ENCODE data around the gene KCTD17. TPM values are rescaled to one million over a fixed set of nuclear protein-coding genes. Genes with fewer than 3 reads are reported as not detected.

KCTD17 gene
- total RNA-seq, 1 donor from 2014 or later: 2.0 TPM

DNA sequence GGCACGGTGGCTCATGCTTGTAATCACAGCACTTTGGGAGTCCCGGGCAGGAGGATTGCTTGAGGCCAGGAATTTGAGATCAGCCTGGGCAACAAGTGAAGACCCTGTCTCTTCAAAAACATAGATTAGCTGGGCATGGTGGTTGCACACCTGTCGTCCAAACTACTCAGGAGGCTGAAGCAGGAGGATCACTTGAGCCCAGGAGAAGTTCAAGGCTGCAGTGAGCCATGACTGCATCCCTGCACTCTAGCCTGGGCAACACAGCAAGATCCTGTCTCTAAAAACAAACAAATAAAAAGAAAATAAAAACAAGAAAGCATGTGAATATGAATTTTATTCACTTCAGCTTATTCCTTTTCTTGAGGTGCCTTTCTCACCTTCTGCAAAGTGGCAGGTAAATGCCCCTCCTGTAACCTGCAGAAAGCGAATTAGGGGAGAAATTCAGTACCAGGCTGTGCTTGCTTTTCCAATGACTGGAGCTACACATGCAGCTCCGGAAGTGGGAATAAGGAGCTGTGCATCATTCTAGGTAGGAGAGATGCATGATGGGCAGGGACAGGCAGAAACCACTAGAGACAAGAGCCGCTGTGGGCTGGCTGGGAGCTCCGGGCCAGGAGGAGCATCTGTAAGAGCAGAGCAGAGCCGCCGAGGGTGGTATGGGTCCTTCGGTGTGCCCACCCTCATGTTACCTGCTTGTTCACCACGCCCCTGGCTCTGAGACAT is 14.7 kb upstream of the KCTD17 start:
- ATAC-seq: no peak
- no peak for DNase-seq (ENCODE audit: low spot score)

DNA sequence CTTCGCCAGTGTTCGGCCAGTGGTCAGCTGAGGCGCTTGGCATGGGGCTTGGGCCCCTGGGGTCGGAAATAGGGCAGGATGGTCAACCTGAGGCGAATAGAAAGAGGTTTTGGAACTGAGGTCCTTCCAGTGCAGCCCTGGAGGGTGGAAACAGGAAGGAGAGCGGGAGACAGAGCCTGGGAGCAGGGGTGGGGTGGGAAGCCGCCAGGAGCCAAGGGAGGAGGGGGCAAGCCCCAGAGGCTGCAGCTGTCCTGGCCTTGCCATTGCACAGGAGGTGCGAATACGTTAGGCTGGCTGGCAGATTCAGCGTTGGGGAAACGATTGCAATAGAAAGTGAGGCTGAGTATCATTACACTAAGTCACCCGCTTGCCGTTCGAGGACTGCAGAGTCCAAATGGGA is 13.9 kb upstream of the KCTD17 start:
- no peak for ATAC-seq
- no peak for DNase-seq (ENCODE audit: low spot score)

DNA sequence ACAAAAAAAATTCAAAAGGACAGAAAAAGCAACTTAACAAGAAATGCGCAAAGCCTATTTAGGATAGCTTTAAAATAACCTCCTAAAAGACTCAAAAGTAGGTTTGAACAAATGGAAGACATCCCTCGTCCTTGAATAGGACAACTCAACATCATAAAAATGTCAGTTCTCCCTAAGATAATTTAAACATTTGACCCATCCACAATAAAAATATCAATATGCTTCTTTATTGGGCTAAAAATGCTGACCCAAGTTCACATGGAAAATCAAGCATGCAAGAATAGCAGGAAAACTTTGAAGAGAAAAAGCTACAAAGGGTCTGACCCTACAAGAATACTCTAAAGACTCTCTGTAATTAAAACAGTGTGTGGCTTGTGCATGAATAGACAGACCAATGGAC is 12.1 kb upstream of the KCTD17 start:
- DNase-seq (ENCODE audit: low spot score) (no peak), ATAC-seq (no peak)

DNA sequence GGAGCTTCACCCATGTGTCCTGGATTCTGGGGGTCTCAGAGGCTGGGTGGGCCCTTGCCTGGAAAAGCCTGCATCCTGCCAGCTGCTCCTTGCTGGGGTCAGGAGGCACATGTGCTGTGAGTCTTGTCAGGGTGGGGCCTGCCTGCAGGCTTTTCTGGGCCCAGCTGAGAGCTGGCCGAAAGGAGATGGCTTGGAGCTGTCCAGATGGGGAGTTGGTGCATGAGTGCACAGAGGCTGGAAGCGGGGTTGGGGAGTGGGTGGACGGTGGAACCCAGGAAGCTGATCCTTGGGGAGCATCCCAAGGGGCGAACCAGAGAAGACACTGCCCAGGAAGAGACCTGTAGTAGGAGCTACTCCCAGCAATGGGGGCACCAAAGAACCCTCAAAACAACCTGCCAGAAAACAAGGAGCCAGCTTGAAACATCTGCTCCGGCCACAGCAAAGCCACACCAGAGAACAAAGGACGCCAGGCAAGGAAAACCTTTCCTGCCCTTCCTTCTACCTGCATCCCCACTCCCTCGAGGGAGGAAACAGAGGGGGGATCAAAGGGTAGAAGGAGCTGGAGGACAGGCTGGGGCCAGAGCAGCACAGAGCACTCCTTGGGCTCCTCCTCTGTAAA is 8.2 kb upstream of the KCTD17 start:
- ATAC-seq (no peak), DNase-seq (ENCODE audit: low spot score) (no peak)

DNA sequence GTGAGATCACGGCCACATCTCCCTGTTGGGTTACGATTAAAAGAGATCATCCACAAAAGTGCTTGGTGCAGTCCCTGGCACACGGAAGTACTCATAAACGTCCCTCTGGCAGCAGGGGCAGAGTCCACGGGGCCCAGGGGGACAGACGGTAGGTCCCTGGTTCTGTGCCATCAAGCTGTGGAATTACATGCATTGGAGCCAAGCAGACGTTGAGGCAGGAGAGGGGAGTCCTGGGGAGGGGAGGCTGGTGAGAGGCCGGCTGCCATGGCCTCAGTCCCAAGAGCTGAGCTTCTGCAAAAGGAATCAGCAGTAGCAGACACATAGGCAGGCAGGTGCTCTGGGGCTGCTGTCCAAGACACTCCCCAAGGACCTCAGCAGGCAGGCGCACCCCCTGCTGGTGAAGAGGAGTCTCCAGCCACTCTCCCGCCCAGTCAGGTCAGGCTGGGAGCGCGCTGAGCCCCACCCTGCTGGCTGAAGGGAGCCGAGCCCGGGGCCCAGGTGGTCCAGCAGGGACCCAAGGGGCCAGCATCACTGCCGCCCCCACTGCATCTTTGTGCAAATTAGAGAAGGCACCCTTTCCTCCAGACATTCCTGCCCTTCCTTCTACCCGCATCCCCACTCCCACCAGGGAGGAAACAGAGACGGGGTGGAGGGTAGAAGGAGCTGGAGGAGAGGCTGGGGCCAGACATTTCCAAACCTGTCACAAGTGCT is 7.6 kb upstream of the KCTD17 start:
- peak; percentile 97 for ATAC-seq
- DNase-seq (ENCODE audit: low spot score): peak; percentile 87

DNA sequence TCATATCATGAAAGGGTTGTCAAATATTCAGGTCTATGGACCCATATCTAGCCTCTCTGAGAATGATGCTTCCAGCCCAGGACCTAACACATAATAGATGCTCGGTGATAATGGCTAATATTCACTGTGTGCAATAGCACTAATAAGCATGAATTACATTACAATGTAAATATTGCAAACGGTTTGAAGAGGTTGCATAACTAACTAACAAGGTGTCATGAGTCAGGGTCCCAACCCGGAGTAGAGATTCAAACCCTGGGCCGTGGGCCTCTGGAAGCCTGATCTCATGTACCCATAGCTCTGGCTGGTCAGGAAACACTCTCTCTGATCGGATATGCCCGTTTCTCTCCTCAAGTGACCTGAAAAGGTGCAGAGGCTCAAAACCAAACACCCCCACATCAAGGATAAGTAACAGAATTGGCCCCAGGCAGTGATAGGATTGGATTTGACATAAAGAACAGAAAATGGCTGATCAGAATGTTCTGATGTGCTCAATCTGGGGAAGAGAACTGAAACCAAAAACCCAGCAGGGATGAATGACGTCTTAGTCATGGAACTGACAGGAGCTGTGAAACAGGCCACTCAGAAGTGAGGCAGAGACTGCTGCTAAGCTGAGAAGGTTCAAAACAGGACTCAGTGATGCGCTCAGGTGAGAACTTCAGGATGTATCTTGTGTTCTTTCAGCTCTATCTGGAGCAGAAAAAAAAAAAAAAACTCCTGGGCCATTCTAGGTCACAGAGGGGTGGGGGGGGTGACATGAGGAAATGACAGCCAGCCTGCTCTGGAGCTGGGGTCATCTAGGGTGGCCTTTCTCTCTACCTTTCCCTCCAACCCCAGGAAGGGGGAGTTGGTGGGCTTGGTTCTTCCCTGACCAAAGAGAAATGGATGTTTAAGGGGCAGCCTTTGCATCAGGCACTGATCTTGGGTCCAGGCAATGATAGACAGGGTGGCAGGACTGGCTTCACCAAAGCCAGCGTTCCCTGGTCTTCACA is 6.6 kb upstream of the KCTD17 start:
- no peak for ATAC-seq
- DNase-seq (ENCODE audit: low spot score): no peak

DNA sequence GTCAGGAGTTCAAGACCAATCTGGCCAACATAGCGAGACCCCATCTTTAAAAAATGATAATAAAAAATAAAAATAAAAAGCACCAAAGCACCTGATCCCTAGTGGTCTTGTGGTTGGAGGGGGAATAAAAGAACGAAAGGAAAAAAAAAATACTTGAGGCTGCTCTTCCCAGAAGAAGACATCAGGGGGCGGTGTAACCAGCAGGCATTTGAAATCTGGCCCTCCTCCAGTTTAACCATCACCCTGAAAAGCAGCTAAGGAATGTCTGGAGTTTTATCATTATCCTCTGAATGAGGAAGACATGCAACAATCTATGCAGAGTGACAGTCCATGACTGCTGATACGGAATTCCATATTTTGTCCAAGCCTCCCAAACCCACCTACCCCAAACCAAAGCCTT is 5.6 kb upstream of the KCTD17 start:
- DNase-seq (ENCODE audit: low spot score) (no peak), ATAC-seq (no peak)

DNA sequence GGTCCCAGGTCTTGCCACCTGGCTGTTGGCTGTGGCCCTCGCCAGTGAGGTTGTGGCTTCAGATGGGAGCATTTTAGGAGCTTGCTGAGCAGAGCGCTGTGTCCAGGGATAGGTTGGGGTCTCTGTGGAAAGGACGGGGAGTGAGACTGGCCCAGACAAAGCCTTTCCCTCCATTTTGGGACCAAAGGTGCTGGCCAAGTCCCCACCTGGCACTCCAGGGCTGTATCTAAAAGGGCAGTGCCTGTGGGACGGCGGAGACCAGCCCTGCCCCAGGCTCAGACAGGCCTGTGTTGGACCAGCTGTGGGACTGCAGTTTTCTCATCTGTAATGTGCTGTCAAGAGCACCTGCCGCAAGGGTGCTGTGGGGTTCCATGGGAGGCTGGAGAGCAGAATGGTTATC is 5.0 kb upstream of the KCTD17 start:
- ATAC-seq: no peak
- no peak for DNase-seq (ENCODE audit: low spot score)

DNA sequence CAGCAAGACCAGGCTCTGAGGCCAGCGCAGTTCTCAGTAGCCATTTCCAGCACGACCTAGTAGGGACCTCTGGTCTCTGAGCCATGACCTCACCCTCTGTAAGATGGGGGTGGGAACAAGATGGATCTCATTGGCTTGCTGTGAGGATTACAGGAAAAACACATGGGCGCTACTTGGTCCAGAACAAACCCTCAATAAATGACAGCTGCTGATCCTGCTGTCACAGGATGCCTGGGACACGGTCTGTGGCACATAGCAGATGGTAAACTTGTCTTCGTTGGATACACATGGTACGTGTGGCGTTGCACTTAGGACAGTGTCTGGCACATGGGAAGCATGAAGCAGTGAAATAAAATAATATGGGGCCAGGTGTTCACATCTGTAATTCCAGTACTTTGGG is 4.5 kb upstream of the KCTD17 start:
- no peak for ATAC-seq

DNA sequence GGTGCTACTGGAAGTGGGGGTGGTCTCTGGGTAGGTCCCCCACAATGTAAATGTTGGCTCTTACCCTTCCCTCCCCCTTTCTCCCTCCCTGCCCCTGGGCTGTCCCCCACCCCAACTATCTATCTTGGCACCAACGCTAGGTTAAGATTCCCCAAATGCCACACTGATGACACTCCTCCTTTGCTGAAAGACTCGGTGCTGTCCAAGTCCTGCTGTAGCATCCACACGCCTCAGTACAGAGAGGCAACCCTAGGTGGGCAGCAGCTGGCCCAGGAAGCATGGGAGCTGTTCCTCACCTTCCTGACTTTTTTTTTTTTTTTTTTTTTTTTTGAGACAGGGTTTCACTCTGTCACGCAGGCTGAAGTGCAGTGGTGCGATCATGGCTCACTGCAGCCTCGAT is 3.4 kb upstream of the KCTD17 start:
- DNase-seq (ENCODE audit: low spot score) (no peak), ATAC-seq (no peak)

More for the DNA sequence above, 4.5 kb upstream of the KCTD17 start:
- DNase-seq (ENCODE audit: low spot score): no peak

DNA sequence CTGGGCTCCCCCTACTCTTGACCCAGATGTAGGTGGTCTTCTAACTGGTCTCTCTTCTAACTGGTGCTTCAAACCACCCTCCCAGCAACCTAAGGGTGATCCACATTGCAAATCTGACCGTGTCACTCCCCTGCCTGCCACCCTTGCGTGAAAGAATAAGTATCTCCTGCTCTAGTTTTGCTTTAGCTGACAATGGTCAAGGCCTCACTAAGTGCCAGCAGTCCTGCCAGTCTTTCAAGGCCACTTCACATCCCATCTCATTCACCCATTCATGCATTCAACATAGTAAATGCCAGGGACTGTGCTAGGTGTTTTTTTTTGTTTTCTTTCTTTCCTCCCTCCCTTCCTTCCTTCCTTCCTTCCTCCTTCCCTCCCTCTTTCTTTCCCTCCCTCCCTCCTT is 2.3 kb upstream of the KCTD17 start:
- no peak for ATAC-seq
- no peak for DNase-seq (ENCODE audit: low spot score)

DNA sequence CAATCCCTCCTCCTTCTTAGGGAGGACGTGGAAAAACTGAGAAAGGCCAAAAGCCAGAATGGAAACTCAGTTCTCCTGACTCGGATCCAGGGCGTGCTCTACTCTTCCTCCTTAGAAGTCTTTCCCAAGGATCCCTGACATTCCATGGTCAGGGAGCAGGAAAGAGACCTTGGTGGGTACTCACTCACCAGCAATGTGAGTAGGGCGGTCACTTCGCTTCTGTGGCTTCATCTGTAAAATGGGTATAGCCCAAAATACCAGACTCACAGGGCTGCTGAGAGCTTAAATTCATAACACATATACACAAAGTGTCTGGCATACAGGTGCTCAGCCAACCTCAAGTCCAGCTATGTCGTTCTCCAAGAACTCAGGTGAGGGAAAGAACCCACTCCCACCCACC is 629 bp upstream of the KCTD17 start:
- ATAC-seq (no peak), DNase-seq (ENCODE audit: low spot score) (no peak)

DNA sequence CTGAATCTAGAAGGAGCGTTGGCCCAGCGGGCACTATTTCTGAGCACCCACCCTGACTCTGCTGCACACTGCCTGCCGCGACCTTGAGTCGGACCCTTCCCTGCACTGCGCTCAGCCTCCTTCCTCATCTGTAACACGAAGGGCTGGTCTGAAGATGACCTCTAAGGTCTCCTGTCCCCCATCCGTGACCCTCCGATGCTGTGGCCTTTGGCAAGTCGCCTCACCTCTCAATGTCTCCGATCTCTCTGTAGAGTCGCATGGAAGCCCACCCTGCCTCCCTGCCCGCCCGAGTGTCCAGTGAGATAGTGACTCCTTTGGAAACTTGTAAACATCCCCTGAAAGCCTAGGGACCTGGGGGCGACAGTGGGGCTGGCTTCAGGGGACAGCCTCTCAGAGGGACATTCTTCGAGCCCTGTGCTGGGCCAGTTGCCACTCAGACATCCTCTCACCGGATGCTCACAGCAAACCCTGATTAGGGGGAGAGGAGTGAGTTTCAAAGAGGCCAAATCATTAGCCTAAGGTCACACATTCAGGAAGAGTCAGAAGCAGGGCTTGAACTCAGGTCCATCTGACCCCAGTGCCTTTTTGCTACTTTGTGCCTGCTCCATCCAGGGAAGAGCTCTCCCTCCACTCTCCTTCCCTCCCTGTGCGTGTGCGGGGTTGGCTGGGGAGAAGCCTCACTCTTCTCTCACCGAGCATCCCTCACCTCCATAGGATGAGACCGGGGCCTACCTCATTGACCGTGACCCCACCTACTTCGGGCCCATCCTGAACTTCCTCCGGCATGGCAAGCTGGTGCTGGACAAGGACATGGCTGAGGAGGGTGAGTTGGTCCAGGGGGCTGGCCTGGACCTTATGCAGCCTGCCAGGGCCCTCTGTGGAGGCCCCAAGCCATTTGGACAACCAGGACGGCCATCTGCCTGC is 1.1 kb downstream of the KCTD17 start:
- ATAC-seq: no peak

DNA sequence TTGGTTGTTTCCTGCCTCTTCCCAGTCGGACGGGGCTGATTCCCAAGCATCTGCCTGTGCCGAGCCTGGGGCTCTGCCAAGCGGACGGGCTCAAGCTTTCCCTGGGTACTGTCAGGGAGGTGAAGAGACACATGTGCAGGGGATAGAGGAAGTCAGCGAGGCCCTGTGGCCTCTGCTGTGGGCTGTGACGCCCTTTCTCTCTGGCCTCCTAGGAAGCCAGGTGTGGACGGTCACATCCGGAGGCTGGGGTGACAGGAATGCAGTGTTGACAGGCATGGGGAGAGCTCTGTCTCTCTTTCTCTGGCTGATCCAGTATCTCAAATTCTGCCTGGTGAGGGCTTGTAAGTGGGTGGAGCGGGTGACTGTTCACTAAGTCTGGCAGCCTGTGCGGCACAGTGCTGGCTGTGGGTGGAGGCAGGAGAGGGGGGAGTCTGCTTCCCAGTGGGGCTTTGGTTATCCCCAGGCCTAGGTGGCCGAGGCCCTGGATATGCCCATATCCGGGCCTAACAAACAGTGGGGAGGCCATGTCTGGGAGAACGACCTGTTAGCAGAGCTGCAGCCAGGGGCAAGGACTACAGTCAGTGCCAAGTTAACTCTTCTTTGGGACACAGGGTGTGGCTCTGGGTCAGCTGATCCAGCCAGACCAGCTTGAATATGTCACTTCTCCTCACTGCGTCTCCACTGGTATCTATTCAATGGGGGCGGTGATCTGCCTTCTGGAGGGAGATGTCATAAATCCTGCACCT is 1.9 kb downstream of the KCTD17 start:
- DNase-seq (ENCODE audit: low spot score) (no peak), ATAC-seq (no peak)

More for the DNA sequence above, 1.1 kb downstream of the KCTD17 start:
- no peak for DNase-seq (ENCODE audit: low spot score)

DNA sequence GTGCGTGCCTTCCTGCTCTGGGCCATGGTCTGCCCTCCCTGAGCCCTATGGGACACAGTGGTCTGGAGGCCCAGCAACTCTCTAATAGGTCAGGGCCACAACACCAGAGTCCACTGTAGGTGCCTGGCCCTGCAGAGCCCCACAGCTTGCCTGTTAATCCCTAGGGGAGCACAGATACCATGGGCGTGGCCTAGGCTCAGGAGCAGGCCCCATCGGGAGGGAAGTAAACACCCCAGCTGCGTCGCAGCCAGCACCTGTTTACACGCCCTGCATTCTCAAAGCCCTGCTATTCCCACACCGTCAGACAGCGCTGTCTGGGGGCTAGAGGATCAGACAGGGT is 2.5 kb downstream of the KCTD17 start:
- no peak for DNase-seq (ENCODE audit: low spot score)
- ATAC-seq: no peak

DNA sequence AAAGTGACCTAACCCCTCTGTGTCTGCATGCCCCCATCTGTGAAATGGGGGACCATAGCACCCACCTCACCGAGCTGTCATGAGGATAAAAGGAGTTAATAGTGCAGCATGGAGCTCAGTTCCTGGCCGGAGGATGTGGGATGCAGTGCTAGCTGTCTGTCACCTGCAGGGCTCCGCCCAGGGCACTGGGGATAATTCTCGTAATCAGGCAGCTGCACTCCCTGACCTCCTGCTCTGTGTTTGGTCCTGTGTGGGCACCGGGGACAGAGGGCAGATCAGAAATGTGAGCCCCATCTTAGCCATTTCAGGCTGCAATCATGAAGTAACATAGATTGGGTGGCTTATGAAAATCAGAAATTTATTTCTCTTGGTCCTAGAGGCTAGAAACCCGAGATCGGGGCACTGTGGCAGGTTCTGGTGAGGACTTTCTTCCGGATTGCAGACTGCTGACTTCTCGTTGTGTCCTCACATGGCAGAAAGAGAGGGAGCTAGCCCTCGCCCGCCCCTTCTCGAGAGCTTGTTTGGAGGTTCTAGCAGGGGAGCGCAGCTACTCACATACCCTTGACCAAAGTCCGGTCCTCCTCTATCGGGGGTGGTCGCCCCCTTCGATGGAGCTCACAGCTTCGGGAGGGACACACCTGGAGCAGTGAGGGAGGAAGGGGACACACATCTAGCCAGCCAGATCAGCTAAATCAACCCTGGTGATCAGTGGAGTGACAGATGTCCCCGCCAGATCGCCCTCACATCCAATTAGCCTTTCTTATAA is 3.2 kb downstream of the KCTD17 start:
- DNase-seq (ENCODE audit: low spot score) (no peak), ATAC-seq (peak; percentile 44)

DNA sequence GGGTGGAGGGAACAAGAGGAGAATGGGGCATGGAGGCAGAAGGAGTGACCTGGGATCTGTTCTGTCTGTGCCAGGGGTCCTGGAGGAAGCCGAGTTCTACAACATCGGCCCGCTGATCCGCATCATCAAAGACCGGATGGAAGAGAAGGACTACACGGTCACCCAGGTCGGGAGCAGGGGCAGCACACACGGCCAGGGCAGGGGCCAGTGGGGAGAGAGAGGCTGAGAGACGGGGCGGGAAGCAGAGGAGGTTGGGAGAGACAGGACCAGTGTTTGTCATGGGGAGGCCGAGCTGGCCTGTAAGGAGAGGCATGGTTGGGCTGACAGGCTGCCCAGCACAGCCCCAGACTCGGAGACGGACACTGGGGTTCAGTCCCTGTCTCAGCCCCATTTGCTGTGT is 4.7 kb downstream of the KCTD17 start:
- ATAC-seq (no peak), DNase-seq (ENCODE audit: low spot score) (no peak)

DNA sequence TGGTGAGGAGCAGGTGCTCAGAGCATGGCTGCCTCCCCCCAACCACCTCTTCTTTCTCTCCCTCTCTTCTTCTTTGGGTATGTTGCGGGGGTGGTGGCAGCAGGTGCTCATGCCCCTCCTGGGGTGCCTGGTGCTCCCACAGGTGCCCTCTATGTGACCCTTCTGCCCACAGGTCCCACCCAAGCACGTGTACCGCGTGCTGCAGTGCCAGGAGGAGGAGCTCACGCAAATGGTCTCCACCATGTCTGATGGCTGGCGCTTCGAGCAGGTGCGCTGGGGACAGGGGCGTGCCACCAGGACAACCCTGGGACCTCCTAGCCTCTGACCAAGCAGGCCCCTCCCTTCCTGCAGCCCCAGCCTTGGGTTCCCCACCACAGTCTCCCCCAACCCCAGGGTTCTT is 5.7 kb downstream of the KCTD17 start:
- ATAC-seq (no peak), DNase-seq (ENCODE audit: low spot score) (no peak)

Data from left lobe of liver (tissue), 2 donors.